ENCODE results near the gene TMEM63A.
"Not testable (repeated sequence)": the region's sequence is repeated elsewhere in the genome, so short reads cannot be mapped to it uniquely, and the experiment has no call there.

The TMEM63A gene

GRCh38 chr1:225908773-225909172 is 26.6 kb upstream of the TMEM63A start:
- DNase-seq (ENCODE audit: low read depth in 3 of 3): no peak

GRCh38 chr1:225908013-225908640 is 25.9 kb upstream of the TMEM63A start:
- DNase-seq (ENCODE audit: low read depth in 3 of 3): no peak

GRCh38 chr1:225907341-225907740 is 25.2 kb upstream of the TMEM63A start:
- DNase-seq (ENCODE audit: low read depth in 3 of 3): no peak

GRCh38 chr1:225906467-225906866 is 24.3 kb upstream of the TMEM63A start:
- no peak for DNase-seq (ENCODE audit: low read depth in 3 of 3)

- no peak for DNase-seq (ENCODE audit: low read depth in 3 of 3)
These were observed 21.4 kb upstream of the TMEM63A start for GRCh38 chr1:225903623-225904022.

- DNase-seq (ENCODE audit: low read depth in 3 of 3): no peak
These were observed 17.1 kb upstream of the TMEM63A start for GRCh38 chr1:225899044-225899925.

GRCh38 chr1:225897595-225898514 is 15.7 kb upstream of the TMEM63A start:
- DNase-seq (ENCODE audit: low read depth in 3 of 3): no peak

- DNase-seq (ENCODE audit: low read depth in 3 of 3): peak; percentile 47 to 50 (median 47)
These were observed 14.9 kb upstream of the TMEM63A start for GRCh38 chr1:225896937-225897549.

GRCh38 chr1:225896494-225896893 is 14.3 kb upstream of the TMEM63A start:
- no peak for DNase-seq (ENCODE audit: low read depth in 3 of 3)

GRCh38 chr1:225892307-225892706 is 10.1 kb upstream of the TMEM63A start:
- no peak for DNase-seq (ENCODE audit: low read depth in 3 of 3)

GRCh38 chr1:225891229-225891972 is 9.2 kb upstream of the TMEM63A start:
- no peak for DNase-seq (ENCODE audit: low read depth in 3 of 3)

- DNase-seq (ENCODE audit: low read depth in 3 of 3): no peak
These were observed 8.4 kb upstream of the TMEM63A start for GRCh38 chr1:225890346-225891228.

- DNase-seq (ENCODE audit: low read depth in 3 of 3): no peak
These were observed 7.6 kb upstream of the TMEM63A start for GRCh38 chr1:225889743-225890142.

GRCh38 chr1:225888898-225889601 is 6.9 kb upstream of the TMEM63A start, which contains the start of gene LEFTY1:
TSS of gene LEFTY1 (minus strand) at chr1:225889146. CDS start at chr1:225889066, 80 bp downstream.
- DNase-seq (ENCODE audit: low read depth in 3 of 3): no peak

GRCh38 chr1:225888289-225888897 is 6.2 kb upstream of the TMEM63A start:
- no peak for DNase-seq (ENCODE audit: low read depth in 3 of 3)

- not testable (repeated sequence) for DNase-seq (ENCODE audit: low read depth in 3 of 3)
These were observed 5.5 kb upstream of the TMEM63A start for GRCh38 chr1:225887554-225888288.

GRCh38 chr1:225887030-225887314 is 4.8 kb upstream of the TMEM63A start:
- DNase-seq (ENCODE audit: low read depth in 3 of 3): no peak

Measured in stimulated activated CD4-positive, alpha-beta T cell treated with anti-CD3 and anti-CD28 coated beads, TNF-alpha, amount 100 ng/mL, for 24 hours (primary cell).